D721Med (cell line): Measurements from ENCODE around the gene SNX15.
"Not testable (repeated sequence)": the region's sequence is repeated elsewhere in the genome, so short reads cannot be mapped to it uniquely, and the experiment has no call there.

Experiments used
- DNase-seq: peaks from one replicate; pipeline ENCODE4 v3.0.0; 2011; ENCODE audit warnings: low spot score; ENCODE audit not compliant: insufficient read length
- FAIRE-seq: peaks from 2 replicates; lab custom pipeline; 2011; peaks lifted over from hg19 to GRCh38; lab: Jason Lieb, UNC
- TF ChIP-seq, protein P1 (sequence below): IDR thresholded peaks from 2 replicates; pipeline ENCODE4 v1.5.1; 2012; ENCODE audit warnings: mild to moderate bottlenecking, control low read depth; ENCODE audit not compliant: insufficient read depth; ENCODE audit errors: missing control alignments

The SNX15 gene

DNA sequence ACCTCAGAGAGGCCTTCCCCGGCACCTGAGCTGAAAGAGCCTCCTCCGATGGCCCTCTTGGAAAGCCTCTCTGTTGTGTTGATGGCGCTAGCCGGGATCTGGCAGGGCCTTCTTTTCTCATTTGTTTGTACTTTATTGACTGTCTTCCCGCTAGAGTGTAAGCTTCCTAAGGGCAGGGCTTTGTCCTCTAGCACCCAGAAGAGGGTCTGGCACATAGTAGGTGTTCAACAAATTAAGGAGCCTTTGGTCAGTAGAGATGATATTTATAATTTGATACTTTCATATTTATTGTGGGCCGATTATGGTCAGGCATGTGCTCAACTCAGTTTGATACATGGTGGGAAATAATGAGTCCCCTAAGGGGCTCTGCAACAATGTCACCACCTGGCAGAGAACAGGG is 9.3 kb upstream of the SNX15 start:
- no peak for DNase-seq
- no peak for FAIRE-seq
- TF ChIP-seq, protein P1, sequence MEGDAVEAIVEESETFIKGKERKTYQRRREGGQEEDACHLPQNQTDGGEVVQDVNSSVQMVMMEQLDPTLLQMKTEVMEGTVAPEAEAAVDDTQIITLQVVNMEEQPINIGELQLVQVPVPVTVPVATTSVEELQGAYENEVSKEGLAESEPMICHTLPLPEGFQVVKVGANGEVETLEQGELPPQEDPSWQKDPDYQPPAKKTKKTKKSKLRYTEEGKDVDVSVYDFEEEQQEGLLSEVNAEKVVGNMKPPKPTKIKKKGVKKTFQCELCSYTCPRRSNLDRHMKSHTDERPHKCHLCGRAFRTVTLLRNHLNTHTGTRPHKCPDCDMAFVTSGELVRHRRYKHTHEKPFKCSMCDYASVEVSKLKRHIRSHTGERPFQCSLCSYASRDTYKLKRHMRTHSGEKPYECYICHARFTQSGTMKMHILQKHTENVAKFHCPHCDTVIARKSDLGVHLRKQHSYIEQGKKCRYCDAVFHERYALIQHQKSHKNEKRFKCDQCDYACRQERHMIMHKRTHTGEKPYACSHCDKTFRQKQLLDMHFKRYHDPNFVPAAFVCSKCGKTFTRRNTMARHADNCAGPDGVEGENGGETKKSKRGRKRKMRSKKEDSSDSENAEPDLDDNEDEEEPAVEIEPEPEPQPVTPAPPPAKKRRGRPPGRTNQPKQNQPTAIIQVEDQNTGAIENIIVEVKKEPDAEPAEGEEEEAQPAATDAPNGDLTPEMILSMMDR: no peak

DNA sequence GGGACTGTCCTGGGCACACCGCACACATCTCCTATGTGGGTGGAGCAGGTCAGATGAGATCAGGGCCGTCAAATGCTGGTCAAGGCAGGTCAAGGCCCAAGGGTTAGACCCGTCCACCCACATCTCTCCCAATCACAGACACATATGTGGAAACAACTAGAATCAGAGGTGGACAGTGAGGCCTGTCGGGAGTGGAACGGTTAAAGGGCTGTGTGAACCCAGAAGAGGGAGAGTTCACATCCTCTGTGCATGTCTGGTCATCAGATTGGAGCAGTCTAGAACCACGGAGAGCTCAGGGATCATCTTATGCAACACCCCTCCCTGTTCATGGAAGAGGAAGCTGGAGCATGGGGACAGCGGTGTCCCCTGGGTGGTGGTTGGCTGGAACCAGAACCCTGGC is 7.4 kb upstream of the SNX15 start:
- no peak for DNase-seq
- TF ChIP-seq, protein P1: no peak
- FAIRE-seq: no peak

DNA sequence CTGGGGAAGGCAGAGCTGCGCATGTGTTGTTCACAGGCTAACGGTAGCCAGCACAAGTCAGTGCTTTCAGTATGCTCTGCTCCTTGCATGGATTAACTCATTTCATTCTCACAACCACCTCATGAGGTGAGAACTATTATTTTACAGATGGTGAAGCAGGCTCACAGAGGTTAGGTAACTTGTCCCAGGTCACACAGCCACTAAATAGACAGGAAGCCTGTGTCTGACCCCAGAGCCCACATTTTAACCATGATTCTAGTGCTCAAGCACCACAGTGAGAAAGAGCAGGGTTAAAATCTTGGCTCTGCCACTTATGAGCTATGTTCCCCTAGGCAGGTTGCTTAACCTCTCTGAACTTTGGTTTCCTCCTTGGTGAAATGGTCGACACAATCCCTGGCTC is 6.2 kb upstream of the SNX15 start:
- FAIRE-seq: no peak
- TF ChIP-seq, protein P1: no peak

DNA sequence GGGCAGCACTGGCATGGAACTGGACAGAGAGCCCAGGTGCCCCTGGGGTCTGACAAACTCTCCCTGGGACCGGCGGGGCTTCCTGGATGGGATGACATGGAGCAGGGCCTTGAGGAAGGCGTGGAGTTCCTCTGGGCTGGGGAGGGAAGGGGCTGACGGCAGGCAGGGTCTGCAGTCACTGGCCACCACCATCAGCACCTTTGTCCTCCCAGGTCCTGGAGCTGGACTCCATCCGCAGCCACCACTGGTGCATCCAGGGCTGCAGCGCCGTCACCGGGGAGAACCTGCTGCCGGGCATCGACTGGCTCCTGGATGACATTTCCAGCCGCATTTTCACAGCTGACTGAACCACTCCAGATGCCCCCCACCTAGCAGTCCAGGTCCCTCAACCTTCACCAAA is 5.7 kb upstream of the SNX15 start:
- DNase-seq (no peak), FAIRE-seq (no peak)
- TF ChIP-seq, protein P1: no peak

More for the DNA sequence above, 6.2 kb upstream of the SNX15 start:
- no peak for DNase-seq

DNA sequence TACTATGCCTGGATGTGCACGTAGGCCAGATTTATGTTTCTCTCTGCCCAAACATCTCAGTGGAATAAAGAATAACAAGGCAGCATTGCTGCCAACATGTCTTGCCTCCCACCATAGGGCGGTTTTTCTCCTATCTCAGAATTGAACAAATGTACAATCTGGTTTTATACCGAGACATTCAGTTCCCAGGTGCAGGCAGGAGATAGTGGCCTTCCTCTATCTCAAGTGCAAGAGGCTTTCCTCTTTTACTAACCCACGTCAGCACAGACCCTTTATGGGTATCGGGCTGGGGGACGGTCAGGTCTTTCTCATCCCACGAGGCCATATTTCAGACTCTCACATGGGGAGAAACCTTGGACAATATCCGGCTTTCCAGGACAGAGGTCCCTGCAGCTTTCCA is 3.7 kb upstream of the SNX15 start:
- FAIRE-seq: not testable (repeated sequence)

DNA sequence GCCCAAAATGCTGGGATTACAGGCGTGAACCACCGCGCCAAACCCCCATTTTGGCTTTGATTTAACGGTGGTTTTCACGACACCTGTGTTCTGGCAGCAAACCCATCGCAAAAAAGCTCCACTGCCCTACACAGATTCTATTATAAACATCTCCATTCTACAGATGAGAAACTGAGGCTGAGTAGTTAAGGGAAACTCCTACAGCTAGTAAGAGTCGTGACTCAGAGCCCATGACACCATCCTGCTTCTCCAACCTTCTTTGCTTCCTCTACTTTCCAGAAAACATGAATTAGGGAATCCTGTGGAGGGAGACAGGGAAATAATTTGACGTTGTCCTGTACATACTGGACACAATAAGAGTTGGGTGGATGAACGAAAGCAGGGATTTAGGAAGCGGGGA is 429 bp upstream of the SNX15 start:
- FAIRE-seq (no peak), DNase-seq (no peak)
- TF ChIP-seq, protein P1: no peak

More for the DNA sequence above, 3.7 kb upstream of the SNX15 start:
- not testable (repeated sequence) for DNase-seq

DNA sequence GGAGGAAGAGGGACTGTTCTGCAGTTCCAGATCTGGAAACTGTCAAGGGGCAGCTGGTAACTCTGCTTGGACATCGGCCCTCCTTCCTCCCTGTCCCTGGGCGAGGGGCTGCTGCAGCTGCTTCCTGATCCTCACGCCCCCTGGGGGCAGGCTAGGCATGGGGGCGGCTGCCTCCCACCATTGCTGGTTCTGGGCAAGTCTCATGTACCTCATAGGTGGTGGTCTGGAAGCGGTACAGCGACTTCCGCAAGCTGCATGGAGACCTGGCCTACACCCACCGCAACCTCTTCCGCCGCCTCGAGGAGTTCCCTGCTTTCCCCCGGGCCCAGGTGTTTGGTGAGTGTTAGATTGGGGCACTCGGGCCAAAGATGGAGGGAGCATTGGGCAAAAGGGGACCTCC is 5.0 kb downstream of the SNX15 start:
- FAIRE-seq (no peak), DNase-seq (no peak)
- TF ChIP-seq, protein P1: no peak

DNA sequence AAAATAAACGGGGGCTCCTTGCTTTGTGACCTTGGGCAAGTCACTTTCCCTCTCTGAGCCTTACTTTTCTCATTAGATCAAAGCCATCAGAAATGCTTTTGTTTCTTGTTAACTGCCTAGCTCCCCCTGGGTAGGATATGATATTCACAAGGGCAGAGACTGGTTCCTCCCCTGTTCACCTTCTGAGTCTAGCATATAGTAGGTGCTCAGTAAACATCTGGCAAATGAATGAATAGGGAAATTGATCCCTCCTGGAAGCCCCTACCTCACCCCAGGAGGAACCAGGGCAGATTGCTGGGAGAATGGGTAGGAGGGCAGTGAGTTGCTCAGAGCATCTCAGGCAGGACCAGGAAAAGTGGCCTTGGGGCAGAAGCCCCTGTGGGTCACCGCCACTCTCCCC is 7.2 kb downstream of the SNX15 start:
- FAIRE-seq (no peak), DNase-seq (no peak)
- TF ChIP-seq, protein P1: no peak
